HG03457 (cell line): ENCODE measurements around the gene FNDC10.

Experiments used
- ATAC-seq: cut with Tn5 transposase; IDR thresholded peaks from one replicate; pipeline ENCODE4 v1.9.1; 2021; ENCODE audit warnings: moderate number of reproducible peaks; ENCODE audit not compliant: unreplicated experiment

Gene FNDC10

GRCh38 chr1:1550087-1550486 is 49.8 kb downstream of the FNDC10 start:
- ATAC-seq: no peak

GRCh38 chr1:1548591-1548990 is 51.3 kb downstream of the FNDC10 start:
- no peak for ATAC-seq
